OCI-LY3 (cell line): ENCODE results near the gene C6.

Experiments
- EZH2phosphoT487 ChIP-seq: fragments of 200-600 bp; shearing (Covaris generic); IDR thresholded peaks from 2 replicates; pipeline ENCODE4 v1.6.1; 2018; ENCODE audit warnings: antibody characterized with exemption, mixed run types, low read depth
- TF ChIP-seq, protein P1 (sequence below): fragments of 200-600, 300-600 bp; sonication (generic); IDR thresholded peaks from 2 replicates; pipeline ENCODE4 v1.5.1; 2014; ENCODE audit warnings: antibody characterized with exemption, low read length, low read depth

DNA sequence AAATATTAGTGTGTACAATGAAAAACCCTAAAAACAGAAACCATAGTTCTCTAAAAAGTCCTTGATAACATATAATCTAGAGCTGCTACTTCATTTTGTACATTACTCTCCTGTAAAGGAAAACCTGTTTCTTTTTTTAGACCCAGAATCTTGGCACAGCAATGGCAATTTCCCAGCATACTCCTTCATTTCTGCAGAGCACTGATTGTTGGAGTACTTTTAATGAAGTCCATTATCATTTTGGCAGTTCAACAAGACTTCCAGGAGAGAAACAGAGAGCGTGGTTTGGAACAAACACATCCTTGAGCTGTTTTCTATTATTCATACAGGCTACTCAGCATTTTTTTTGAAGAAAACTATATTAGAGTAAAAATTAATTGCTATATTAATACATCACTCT lies 119.5 kb downstream of the C6 start:
- TF ChIP-seq, protein P1, sequence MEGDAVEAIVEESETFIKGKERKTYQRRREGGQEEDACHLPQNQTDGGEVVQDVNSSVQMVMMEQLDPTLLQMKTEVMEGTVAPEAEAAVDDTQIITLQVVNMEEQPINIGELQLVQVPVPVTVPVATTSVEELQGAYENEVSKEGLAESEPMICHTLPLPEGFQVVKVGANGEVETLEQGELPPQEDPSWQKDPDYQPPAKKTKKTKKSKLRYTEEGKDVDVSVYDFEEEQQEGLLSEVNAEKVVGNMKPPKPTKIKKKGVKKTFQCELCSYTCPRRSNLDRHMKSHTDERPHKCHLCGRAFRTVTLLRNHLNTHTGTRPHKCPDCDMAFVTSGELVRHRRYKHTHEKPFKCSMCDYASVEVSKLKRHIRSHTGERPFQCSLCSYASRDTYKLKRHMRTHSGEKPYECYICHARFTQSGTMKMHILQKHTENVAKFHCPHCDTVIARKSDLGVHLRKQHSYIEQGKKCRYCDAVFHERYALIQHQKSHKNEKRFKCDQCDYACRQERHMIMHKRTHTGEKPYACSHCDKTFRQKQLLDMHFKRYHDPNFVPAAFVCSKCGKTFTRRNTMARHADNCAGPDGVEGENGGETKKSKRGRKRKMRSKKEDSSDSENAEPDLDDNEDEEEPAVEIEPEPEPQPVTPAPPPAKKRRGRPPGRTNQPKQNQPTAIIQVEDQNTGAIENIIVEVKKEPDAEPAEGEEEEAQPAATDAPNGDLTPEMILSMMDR, result no peak
- no peak for TF ChIP-seq EZH2phosphoT487
